ENCODE results near the gene CASP9.
"Not testable (repeated sequence)": the region's sequence is repeated elsewhere in the genome, so short reads cannot be mapped to it uniquely, and the experiment has no call there.

CASP9 gene

GRCh38 chr1:15466955-15467625 lies 56.9 kb downstream of the CASP9 start:
- DNase-seq, result not testable (repeated sequence)

GRCh38 chr1:15465674-15466073 lies 58.3 kb downstream of the CASP9 start:
- no peak for DNase-seq

GRCh38 chr1:15463926-15464322 lies 60.1 kb downstream of the CASP9 start:
- DNase-seq, result not testable (repeated sequence)

GRCh38 chr1:15463064-15463800 lies 60.8 kb downstream of the CASP9 start:
- peak; percentile 48 for DNase-seq

GRCh38 chr1:15460708-15461095 lies 63.3 kb downstream of the CASP9 start:
- no peak for DNase-seq

GRCh38 chr1:15459771-15460707 lies 64.0 kb downstream of the CASP9 start:
- DNase-seq, result no peak

GRCh38 chr1:15458388-15458787 lies 65.6 kb downstream of the CASP9 start:
- not testable (repeated sequence) for DNase-seq

- no peak for DNase-seq
These were observed 66.4 kb downstream of the CASP9 start for GRCh38 chr1:15457585-15457984.

- DNase-seq, result no peak
These were observed 67.6 kb downstream of the CASP9 start, which contains the start of gene CELA2A for GRCh38 chr1:15456313-15456954. Gene CELA2A, plus strand, starts transcription at chr1:15456732. Its CDS starts 22 bp downstream, at chr1:15456754.

GRCh38 chr1:15455522-15455921 lies 68.5 kb downstream of the CASP9 start:
- DNase-seq, result no peak

- DNase-seq, result no peak
These were observed 69.8 kb downstream of the CASP9 start for GRCh38 chr1:15454256-15454655.

- no peak for DNase-seq
These were observed 70.3 kb downstream of the CASP9 start for GRCh38 chr1:15453734-15454133.

GRCh38 chr1:15452866-15453571 lies 71.0 kb downstream of the CASP9 start:
- no peak for DNase-seq

GRCh38 chr1:15452216-15452615 lies 71.8 kb downstream of the CASP9 start:
- no peak for DNase-seq

GRCh38 chr1:15451014-15451722 lies 72.8 kb downstream of the CASP9 start:
- DNase-seq, result no peak

- no peak for DNase-seq
These were observed 74.4 kb downstream of the CASP9 start for GRCh38 chr1:15449567-15449966.

GRCh38 chr1:15448877-15449462 lies 75.0 kb downstream of the CASP9 start:
- no peak for DNase-seq

GRCh38 chr1:15446212-15446611 lies 77.8 kb downstream of the CASP9 start:
- DNase-seq, result no peak

- DNase-seq, result no peak
These were observed 78.5 kb downstream of the CASP9 start for GRCh38 chr1:15445390-15446122.
